CMK (cell line): ENCODE data around the gene SARNP.

Experiments used
- DNase-seq: peaks from one replicate; pipeline ENCODE4 v3.0.0-alpha.2; 2010; ENCODE audit warnings: low read depth

The SARNP gene

GRCh38 chr12:55724226-55724939 lies 93.1 kb downstream of the SARNP start:
- DNase-seq = no peak

DNA sequence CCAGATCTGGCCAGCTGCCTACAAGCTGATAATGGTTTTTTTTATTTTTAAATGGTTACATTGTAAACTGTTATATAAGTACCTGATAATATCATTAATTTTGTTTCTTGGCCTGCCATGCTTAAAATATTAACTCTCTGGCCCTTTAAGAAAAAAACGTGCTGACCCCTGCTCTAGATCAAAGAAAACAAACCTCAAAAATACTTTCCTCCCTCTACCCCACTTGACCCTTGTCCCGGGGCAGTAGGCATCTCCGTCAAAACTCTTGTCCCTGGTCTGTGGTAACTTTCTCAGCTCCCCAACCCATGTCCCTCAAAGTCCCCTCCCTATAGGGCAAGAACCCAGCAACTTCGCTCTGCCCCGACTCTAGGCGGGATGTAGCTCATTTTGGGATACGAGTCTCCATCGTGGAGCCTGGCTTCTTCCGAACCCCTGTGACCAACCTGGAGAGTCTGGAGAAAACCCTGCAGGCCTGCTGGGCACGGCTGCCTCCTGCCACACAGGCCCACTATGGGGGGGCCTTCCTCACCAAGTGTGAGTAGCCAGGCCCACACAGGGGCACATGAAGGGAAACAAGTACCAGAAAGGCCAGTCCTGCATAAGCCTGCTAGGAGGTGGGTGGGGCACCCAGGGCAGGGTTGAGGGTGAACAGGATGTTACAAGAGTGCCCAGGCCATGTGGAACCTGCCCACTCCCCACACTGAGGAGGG lies 93.9 kb downstream of the SARNP start:
- no peak for DNase-seq

DNA sequence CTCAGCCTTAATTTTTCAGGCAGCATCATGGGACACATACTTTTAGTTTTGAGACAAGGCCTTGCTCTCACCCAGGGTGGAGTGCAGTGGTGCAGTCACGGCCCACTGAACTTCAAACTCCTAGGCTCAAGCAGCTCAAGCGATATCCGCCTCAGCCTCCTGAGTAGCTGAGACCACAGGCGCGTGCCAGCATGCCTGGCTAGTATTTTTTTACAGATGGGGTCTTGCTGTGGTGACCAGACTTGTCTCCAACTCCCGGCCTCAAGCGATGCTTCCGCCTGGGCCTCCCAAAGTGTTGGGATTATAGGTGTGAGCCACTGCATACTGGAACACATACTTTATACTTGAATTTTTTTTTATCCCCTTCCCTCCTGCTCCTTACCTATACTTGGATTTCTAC lies 94.6 kb downstream of the SARNP start:
- no peak for DNase-seq

DNA sequence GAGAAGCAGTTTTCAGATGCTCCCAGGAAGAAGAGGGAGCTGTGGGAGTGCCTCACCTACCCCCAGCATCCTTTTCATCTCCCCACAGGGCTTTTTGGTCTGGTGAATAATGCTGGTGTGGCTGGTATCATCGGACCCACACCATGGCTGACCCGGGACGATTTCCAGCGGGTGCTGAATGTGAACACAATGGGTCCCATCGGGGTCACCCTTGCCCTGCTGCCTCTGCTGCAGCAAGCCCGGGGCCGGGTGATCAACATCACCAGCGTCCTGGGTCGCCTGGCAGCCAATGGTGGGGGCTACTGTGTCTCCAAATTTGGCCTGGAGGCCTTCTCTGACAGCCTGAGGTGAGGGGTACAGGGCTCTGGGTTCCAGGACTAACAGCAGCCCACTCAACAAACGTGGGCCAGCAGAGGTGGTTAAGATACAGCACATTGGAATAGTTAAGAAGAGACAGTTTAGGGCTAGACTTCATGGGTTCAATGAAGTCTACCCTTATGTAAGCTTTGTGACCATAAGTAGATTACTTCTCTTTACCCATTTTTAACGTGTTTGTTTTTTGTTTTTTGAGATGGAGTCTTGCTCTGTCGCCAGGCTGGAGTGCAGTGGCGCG lies 95.8 kb downstream of the SARNP start:
- no peak for DNase-seq

DNA sequence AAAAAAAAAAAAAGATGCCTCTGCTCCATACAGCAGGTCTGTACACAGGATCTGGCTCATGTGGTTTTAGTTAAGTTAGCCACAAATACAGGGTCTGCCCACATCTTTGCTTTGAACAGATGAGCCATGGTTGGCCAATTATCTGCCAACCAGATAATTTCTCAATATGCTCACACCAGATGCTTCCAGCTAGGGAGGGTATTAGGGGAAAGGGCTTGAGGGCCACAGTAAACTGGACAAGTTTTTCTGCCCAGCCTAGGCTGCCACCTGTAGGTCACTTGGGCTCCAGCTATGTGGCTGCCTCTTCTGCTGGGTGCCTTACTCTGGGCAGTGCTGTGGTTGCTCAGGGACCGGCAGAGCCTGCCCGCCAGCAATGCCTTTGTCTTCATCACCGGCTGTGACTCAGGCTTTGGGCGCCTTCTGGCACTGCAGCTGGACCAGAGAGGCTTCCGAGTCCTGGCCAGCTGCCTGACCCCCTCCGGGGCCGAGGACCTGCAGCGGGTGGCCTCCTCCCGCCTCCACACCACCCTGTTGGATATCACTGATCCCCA lies 96.6 kb downstream of the SARNP start:
- no peak for DNase-seq

GRCh38 chr12:55720071-55720564 lies 97.4 kb downstream of the SARNP start, which contains the start of gene RDH5:
TSS of gene RDH5 (plus strand) at chr12:55720393. CDS start at chr12:55721185, 792 bp downstream.
- no peak for DNase-seq

GRCh38 chr12:55719371-55719770 lies 98.2 kb downstream of the SARNP start:
- no peak for DNase-seq

DNA sequence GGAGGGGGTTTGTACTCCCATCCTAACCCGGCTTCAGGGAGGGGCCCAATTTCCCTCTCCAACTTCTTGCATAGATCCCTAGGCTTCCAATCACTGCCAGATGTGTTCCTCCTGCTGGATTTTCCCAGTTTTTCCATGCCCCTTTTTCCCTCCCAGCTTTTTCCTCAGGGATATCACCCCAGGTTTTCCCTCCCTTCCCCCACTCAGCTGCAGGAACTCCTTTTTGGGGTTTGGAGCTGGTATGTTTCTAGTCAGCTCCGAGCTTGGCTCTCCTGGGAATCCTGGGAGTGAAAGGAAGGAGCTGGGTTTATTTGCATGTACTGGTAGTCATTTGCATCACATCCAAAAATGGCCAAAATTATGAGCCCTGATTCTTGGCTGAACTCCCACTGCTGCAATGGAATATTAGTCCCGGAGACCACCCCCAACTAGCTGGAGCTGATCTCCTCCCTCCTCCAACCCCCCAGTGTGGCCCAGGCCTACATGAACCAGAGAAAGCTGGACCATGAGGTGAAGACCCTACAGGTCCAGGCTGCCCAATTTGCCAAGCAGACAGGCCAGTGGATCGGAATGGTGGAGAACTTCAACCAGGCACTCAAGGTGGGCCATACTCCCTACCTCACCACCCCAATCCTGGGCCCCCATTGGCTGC lies 98.8 kb downstream of the SARNP start:
- no peak for DNase-seq

- no peak for DNase-seq
These were observed 99.5 kb downstream of the SARNP start for GRCh38 chr12:55718015-55718414.

GRCh38 chr12:55717011-55718007 lies 100.2 kb downstream of the SARNP start:
- DNase-seq = no peak

DNA sequence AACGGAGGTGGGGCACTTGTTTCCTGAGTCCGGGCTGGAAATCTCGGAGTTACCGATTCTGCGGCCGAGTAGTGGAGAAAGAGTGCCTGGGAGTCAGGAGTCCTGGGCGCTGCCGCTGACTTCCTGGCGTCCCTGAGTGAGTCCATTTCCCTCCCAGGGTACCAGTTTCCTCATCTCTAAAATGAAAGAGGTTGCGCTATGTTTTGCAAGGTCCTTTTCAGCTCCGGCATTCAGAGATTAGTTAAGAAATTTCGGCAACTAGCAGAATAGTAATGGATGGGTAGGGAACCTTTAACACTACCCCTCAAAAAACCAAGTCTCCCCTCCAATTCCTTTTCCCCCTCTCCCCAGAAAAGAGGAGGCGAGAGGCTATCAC lies 101.0 kb downstream of the SARNP start:
- no peak for DNase-seq

GRCh38 chr12:55715833-55716581 lies 101.5 kb downstream of the SARNP start, which contains the start of gene BLOC1S1:
TSS of gene BLOC1S1 (plus strand) at chr12:55716046. CDS start at chr12:55716052, 6 bp downstream.
- DNase-seq = peak; percentile 86

- no peak for DNase-seq
These were observed 102.3 kb downstream of the SARNP start for GRCh38 chr12:55715169-55715764.

- DNase-seq = no peak
These were observed 103.8 kb downstream of the SARNP start for GRCh38 chr12:55713721-55714120.

- DNase-seq = no peak
These were observed 104.7 kb downstream of the SARNP start for GRCh38 chr12:55712700-55713415.

DNA sequence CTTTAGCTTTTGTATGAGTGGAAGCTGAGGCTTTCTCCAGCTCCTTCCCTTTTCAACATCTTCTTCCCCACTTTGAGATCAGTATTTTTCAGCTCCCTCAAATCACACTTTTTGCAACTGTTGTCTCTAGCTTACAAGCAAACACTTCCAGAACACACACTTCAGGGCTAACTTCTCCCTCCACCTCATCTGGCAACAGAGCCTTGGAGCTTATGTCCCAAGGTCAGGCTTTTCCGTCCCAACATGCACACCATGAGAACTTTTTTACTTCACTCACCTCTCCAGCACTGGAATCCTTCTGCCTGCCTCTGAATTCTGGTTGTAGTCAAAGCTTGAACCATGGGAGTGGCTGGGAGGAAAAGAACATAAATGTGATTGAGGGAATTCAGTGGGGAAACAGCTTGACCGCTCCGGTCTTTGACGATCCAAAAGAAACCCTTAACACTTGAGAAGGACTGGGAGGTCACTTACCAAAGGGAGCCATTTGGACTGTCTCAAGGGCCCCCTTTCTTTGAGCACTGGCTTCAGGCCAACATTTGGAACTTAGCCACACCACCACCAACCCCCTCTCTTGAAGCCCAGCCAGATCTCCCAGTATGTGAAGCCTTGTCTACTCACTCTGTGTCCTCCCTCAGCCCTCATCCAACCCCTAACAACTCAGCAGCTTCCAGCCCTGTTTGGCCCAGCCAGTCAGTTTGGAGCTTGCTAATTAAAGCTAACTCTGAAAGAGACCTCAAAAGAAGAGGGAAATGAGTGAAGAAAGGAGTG lies 105.6 kb downstream of the SARNP start:
- no peak for DNase-seq

- no peak for DNase-seq
These were observed 108.8 kb downstream of the SARNP start for GRCh38 chr12:55708695-55709233.
